Measurements from ENCODE around the gene FAM200C.

DNA sequence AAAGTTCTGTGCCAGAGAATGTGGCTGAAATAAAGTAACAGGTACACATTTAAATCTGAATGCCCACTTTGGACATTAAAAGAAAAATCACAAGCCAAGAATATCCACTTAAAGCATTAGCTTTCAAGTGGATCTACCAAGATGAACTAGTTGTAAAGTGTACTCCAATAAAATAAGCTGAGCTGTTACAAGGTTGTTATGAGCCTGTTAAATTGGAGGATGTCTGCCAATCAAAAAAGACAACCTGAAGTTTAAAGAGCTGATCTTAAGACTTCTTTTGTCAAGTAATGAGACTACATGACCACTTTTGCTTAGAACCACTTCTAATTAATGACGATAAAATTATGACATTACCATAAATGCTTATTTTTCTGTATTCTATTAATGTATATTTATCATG, 2.4 kb downstream of the FAM200C start:
- TF ChIP-seq, protein P1, sequence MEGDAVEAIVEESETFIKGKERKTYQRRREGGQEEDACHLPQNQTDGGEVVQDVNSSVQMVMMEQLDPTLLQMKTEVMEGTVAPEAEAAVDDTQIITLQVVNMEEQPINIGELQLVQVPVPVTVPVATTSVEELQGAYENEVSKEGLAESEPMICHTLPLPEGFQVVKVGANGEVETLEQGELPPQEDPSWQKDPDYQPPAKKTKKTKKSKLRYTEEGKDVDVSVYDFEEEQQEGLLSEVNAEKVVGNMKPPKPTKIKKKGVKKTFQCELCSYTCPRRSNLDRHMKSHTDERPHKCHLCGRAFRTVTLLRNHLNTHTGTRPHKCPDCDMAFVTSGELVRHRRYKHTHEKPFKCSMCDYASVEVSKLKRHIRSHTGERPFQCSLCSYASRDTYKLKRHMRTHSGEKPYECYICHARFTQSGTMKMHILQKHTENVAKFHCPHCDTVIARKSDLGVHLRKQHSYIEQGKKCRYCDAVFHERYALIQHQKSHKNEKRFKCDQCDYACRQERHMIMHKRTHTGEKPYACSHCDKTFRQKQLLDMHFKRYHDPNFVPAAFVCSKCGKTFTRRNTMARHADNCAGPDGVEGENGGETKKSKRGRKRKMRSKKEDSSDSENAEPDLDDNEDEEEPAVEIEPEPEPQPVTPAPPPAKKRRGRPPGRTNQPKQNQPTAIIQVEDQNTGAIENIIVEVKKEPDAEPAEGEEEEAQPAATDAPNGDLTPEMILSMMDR (conservative IDR thresholded peaks at IDR 0.05 in 1 of 2, IDR thresholded peaks at IDR 0.05 in 1 of 2; ENCODE audit: extremely low read depth in 1 of 2, insufficient read depth in 1 of 2, low read depth in 1 of 2, low read length in 2 of 2) = no peak
- TF ChIP-seq EZH2 (IDR thresholded peaks at IDR 0.05; ENCODE audit: borderline replicate concordance, low read length) = no peak
